ENCODE measurements around the gene FBXO11.
"Not testable (repeated sequence)": the region's sequence is repeated elsewhere in the genome, so short reads cannot be mapped to it uniquely, and the experiment has no call there.

The FBXO11 gene

DNA sequence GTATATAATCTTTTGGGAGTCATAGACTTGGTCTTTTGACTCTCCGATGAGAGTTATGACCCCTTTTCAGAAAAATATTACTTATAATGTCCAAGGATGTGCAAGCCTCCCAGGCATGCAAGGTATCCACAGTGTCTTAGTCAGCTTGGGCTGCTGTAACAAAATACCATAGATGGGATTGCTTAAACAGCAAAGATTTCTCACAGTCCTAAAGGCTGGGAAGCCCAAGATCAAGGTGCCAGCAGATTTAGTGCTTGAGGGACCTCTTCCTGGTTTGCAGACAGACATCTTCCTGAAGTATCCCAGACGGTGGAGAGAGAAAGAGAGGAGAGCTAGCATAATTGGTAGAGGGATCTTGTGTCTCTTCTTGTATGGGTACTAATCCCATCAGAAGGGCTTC is 35.6 kb upstream of the FBXO11 start:
- TF ChIP-seq, protein P1, sequence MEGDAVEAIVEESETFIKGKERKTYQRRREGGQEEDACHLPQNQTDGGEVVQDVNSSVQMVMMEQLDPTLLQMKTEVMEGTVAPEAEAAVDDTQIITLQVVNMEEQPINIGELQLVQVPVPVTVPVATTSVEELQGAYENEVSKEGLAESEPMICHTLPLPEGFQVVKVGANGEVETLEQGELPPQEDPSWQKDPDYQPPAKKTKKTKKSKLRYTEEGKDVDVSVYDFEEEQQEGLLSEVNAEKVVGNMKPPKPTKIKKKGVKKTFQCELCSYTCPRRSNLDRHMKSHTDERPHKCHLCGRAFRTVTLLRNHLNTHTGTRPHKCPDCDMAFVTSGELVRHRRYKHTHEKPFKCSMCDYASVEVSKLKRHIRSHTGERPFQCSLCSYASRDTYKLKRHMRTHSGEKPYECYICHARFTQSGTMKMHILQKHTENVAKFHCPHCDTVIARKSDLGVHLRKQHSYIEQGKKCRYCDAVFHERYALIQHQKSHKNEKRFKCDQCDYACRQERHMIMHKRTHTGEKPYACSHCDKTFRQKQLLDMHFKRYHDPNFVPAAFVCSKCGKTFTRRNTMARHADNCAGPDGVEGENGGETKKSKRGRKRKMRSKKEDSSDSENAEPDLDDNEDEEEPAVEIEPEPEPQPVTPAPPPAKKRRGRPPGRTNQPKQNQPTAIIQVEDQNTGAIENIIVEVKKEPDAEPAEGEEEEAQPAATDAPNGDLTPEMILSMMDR (IDR thresholded peaks at IDR 0.05): no peak
- Histone ChIP-seq H3K36me3 (no peaks in the 10 kb centered on the region), H3K27ac (no peak overlapping the region), H3K4me3 (no peak overlapping the region), H3K27me3 (peaks cover 0 to 6% of the 10 kb centered on the region in 2 donors), H3K9me3 (no peaks in the 10 kb centered on the region), H3K4me1 (no peaks in the 10 kb centered on the region)
- intact Hi-C loops (cut with DNase I; ENCODE audit: low total_unique reads): no loop called here
- DNase-seq: no peak

DNA sequence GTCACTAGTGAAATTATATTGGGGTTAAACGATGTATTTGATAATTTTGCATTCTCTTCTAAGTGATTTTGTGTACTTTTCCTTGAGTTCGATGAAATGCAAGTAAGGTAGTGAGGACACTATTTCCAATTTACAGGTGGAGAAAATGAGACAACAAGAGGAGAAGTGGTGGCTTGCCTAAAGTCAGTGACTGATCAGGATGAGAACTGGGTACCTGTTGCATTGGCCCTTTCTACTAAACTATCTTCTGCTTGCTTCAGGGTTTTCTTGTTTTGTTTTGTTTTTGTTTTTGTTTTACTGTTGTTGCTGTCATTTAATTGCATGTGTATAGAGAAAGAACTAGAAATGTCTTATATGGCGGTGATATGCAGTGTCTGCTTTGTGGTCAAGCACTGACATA is 31.4 kb upstream of the FBXO11 start:
- intact Hi-C loops (cut with DNase I; ENCODE audit: low total_unique reads): no loop called here
- Histone ChIP-seq H3K9me3 (no peaks in the 10 kb centered on the region), H3K4me1 (no peaks in the 10 kb centered on the region), H3K27ac (no peak overlapping the region), H3K4me3 (no peak overlapping the region), H3K27me3 (peaks cover 0 to 3% of the 10 kb centered on the region in 2 donors), H3K36me3 (no peaks in the 10 kb centered on the region)
- TF ChIP-seq, protein P1 (IDR thresholded peaks at IDR 0.05): no peak
- no peak for DNase-seq

DNA sequence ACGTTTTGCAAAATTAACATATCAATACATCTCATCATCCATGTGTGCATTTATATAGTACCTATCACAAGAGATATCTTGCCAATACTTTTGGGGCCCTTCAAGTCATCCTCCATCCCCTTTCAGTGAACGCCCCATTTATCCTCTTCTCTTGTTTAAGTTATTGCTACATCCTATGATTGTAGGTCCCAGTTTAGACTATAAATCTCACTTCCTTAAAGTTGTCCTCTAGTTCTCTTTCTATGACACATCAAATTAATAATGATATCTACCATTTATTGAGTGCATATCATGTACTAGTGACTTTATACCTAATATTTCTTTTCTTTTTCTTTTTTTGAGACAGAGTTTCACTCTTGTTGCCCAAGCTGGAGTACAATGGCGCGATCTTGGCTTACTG is 28.8 kb upstream of the FBXO11 start:
- Histone ChIP-seq H3K4me3 (no peak overlapping the region), H3K27ac (no peak overlapping the region), H3K4me1 (no peaks in the 10 kb centered on the region), H3K27me3 (no peaks in the 10 kb centered on the region), H3K36me3 (no peaks in the 10 kb centered on the region), H3K9me3 (no peaks in the 10 kb centered on the region)
- intact Hi-C loops (cut with DNase I; ENCODE audit: low total_unique reads): no loop called here
- TF ChIP-seq, protein P1 (IDR thresholded peaks at IDR 0.05): no peak
- no peak for DNase-seq

- intact Hi-C loops (cut with DNase I; ENCODE audit: low total_unique reads): no loop called here
- Histone ChIP-seq H3K4me1 (no peaks in the 10 kb centered on the region), H3K27ac (no peak overlapping the region), H3K4me3 (no peak overlapping the region), H3K9me3 (no peaks in the 10 kb centered on the region), H3K36me3 (no peaks in the 10 kb centered on the region), H3K27me3 (no peaks in the 10 kb centered on the region)
- TF ChIP-seq, protein P1 (IDR thresholded peaks at IDR 0.05): no peak
- no peak for DNase-seq
Measured at GRCh38 chr2:47918043-47918442, 11.7 kb upstream of the FBXO11 start.

DNA sequence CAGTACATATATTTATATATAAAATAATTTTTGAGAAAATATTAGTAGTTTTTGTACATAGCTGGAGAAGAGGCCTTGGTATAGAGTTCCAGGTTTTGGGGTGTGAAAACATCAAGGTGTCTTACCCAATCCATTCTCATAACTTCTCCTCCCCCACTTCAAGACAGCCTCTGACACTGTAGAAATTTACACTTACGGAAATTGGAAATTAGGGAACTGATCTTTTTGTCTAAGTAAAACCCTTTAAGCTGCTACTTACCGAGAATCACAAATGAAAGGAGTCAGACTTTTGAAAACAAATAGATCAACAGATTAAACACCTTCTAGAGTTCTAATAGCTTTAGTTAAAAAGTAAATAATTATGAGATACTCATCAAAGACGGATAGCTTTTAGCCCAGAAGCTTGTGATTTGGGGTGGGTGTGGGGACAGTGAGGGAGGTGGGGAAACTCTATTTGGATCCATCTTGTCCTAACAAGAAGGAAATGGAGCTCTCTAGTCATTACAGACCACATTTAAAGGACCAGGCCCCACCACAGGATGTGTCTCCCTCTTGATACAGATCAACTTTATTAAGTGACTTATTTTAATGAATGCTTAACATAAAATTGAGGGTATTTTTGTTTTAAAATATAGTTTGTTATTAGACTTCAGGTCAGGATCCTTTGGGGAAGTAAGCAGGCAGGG is 11.1 kb upstream of the FBXO11 start:
- no peaks in the 10 kb centered on the region for H3K4me1 ChIP-seq
- no peaks in the 10 kb centered on the region for H3K36me3 ChIP-seq
- TF ChIP-seq, protein P1 (IDR thresholded peaks at IDR 0.05): no peak
- DNase-seq: no peak
- H3K27ac ChIP-seq: no peak overlapping the region
- H3K4me3 ChIP-seq: no peak overlapping the region
- intact Hi-C loops (cut with DNase I; ENCODE audit: low total_unique reads): no loop called here
- H3K9me3 ChIP-seq: no peaks in the 10 kb centered on the region
- no peaks in the 10 kb centered on the region for H3K27me3 ChIP-seq

DNA sequence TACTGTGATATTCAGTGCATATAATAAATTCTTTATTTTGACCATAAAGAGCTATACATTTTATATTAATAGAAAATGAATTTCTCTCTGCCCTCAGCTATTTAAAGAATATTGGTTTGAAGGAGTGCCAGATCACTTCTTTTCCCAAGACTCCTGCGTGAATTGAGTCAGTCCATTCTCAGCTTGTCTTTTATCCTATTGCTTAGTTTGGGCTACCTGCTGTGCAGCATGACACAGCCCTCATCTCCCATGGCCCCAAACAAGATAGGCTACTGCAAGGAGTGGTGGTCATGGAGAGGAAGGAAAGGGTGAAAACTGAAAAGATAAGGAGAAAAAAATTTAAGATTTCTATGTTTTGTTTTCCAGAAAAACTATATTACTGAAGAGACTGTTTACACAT is 10.1 kb upstream of the FBXO11 start:
- Histone ChIP-seq H3K4me1 (no peaks in the 10 kb centered on the region), H3K9me3 (no peaks in the 10 kb centered on the region), H3K27me3 (no peaks in the 10 kb centered on the region), H3K36me3 (no peaks in the 10 kb centered on the region), H3K27ac (no peak overlapping the region), H3K4me3 (no peak overlapping the region)
- TF ChIP-seq, protein P1 (IDR thresholded peaks at IDR 0.05): no peak
- intact Hi-C loops (cut with DNase I; ENCODE audit: low total_unique reads): no loop called here
- DNase-seq: no peak

DNA sequence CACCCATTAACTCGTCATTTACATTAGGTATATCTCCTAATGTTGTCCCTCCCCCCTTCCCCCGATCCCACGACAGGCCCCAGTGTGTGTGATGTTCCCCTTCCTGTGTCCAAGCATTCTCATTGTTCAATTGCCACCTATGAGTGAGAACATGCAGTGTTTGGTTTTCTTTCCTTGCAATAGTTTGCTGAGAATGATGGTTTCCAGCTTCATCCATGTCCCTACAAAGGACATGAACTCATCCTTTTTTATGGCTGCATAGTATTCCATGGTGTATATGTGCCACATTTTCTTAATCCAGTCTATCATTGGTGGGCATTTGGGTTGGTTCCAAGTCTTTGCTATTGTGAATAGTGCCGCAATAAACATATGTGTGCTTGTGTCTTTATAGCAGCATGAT is 4.4 kb upstream of the FBXO11 start:
- H3K36me3 ChIP-seq; H3K9me3 ChIP-seq; H3K4me3 ChIP-seq; H3K27me3 ChIP-seq; intact Hi-C loops (cut with DNase I; ENCODE audit: low total_unique reads); H3K27ac ChIP-seq; H3K4me1 ChIP-seq; DNase-seq: not testable (repeated sequence)

All from tibial artery (tissue), 4 donors.